Stimulated activated CD4-positive, alpha-beta T cell treated with anti-CD3 and anti-CD28 coated beads, Interleukin-4, amount 100 ng/mL, for 1 hour (primary cell): ENCODE results near the gene DDX11.
"Not testable (repeated sequence)": the region's sequence is repeated elsewhere in the genome, so short reads cannot be mapped to it uniquely, and the experiment has no call there.

ENCODE experiments used
- DNase-seq: peaks from one replicate; pipeline ENCODE4 v3.0.0-alpha.2; 2020

DDX11 gene

GRCh38 chr12:31073527-31074332 is at the start of gene DDX11:
DDX11 (plus strand) TSS chr12:31073860; CDS start chr12:31078394, 4,534 bp downstream.
- peak; percentile 90 for DNase-seq

- DNase-seq: no peak
These were observed 47.5 kb upstream of the DDX11 start for GRCh38 chr12:31026202-31026601.

- DNase-seq: not testable (repeated sequence)
These were observed 46.7 kb upstream of the DDX11 start for GRCh38 chr12:31027006-31027405.

GRCh38 chr12:31029468-31029867 is 44.2 kb upstream of the DDX11 start:
- DNase-seq: no peak

GRCh38 chr12:31029916-31030562 is 43.6 kb upstream of the DDX11 start:
- no peak for DNase-seq

- no peak for DNase-seq
These were observed 41.7 kb upstream of the DDX11 start for GRCh38 chr12:31031951-31032335.

- DNase-seq: no peak
These were observed 40.5 kb upstream of the DDX11 start for GRCh38 chr12:31033146-31033545.

- no peak for DNase-seq
These were observed 40.0 kb upstream of the DDX11 start for GRCh38 chr12:31033681-31034080.

- DNase-seq: no peak
These were observed 39.3 kb upstream of the DDX11 start for GRCh38 chr12:31034372-31034771.

GRCh38 chr12:31035226-31035625 is 38.4 kb upstream of the DDX11 start:
- DNase-seq: no peak

- no peak for DNase-seq
These were observed 37.5 kb upstream of the DDX11 start for GRCh38 chr12:31035967-31036665.

GRCh38 chr12:31037028-31037427 is 36.6 kb upstream of the DDX11 start:
- no peak for DNase-seq

GRCh38 chr12:31037931-31038330 is 35.7 kb upstream of the DDX11 start:
- no peak for DNase-seq

GRCh38 chr12:31041033-31041564 is 32.6 kb upstream of the DDX11 start:
- no peak for DNase-seq

GRCh38 chr12:31050143-31050542 is 23.5 kb upstream of the DDX11 start:
- not testable (repeated sequence) for DNase-seq

- DNase-seq: not testable (repeated sequence)
These were observed 23.1 kb upstream of the DDX11 start for GRCh38 chr12:31050548-31050947.

- not testable (repeated sequence) for DNase-seq
These were observed 22.0 kb upstream of the DDX11 start for GRCh38 chr12:31051692-31052091.

GRCh38 chr12:31052121-31052520 is 21.5 kb upstream of the DDX11 start:
- not testable (repeated sequence) for DNase-seq

GRCh38 chr12:31052666-31053439 is 20.8 kb upstream of the DDX11 start:
- not testable (repeated sequence) for DNase-seq

GRCh38 chr12:31053944-31054343 is 19.7 kb upstream of the DDX11 start:
- not testable (repeated sequence) for DNase-seq

GRCh38 chr12:31057671-31058070 is 16.0 kb upstream of the DDX11 start:
- DNase-seq: no peak

- not testable (repeated sequence) for DNase-seq
These were observed 7.5 kb upstream of the DDX11 start for GRCh38 chr12:31066196-31066595.

- DNase-seq: not testable (repeated sequence)
These were observed 6.0 kb upstream of the DDX11 start for GRCh38 chr12:31067656-31068055.
